Adrenal gland (tissue), 5 donors: ENCODE results near the gene PLPP4.

Experiments
- CTCF ChIP-seq, 6 experiments: fragments of 450-650 bp in 4 of 6; fragments of 200-600 bp in 2 of 6; sonication (generic) in 1 of 6; IDR thresholded peaks; 1 replicate in 5 of 6; 2 replicates in 1 of 6; pipeline versions ENCODE4 v1.5.1 to v1.8.0; 2016 to 2021; ENCODE audit warnings: antibody characterized with exemption in 6 of 6, mild to moderate bottlenecking in 2 of 6, moderate library complexity in 1 of 6
- POLR2A ChIP-seq, 2 donors: fragments of 450-650 bp; IDR thresholded peaks; one replicate each; pipeline ENCODE4 v1.6.1; 2017; ENCODE audit warnings: antibody characterized with exemption in 2 of 2, mild to moderate bottlenecking in 2 of 2, moderate library complexity in 1 of 2
- donor health status: DM: no; HTN: no; CAD: no.

- TF ChIP-seq CTCF (IDR thresholded peaks at IDR 0.05) = no peak
- TF ChIP-seq POLR2A (IDR thresholded peaks at IDR 0.05) = no peak
These were observed 35.3 kb downstream of the PLPP4 start for GRCh38 chr10:120492346-120492745.
